ENCODE results near the gene GTF3C5.
"Not testable (repeated sequence)": the region's sequence is repeated elsewhere in the genome, so short reads cannot be mapped to it uniquely, and the experiment has no call there.

GTF3C5 gene

GRCh38 chr9:132995121-132995420 lies 35.7 kb upstream of the GTF3C5 start:
- no peak for ATAC-seq
- no peak for TF ChIP-seq ZFP3 (CRISPR knock-in tag; IDR thresholded peaks at IDR 0.05)
- no peak for TF ChIP-seq POU6F1 (CRISPR knock-in tag; IDR thresholded peaks at IDR 0.05; ENCODE audit: borderline replicate concordance, low read depth)
- no peak for TF ChIP-seq OSR1 (CRISPR knock-in tag; IDR thresholded peaks at IDR 0.05)
- TF ChIP-seq TSHZ2 (CRISPR knock-in tag; IDR thresholded peaks at IDR 0.05): no peak
- TF ChIP-seq ISL1 (CRISPR knock-in tag; IDR thresholded peaks at IDR 0.05): no peak
- no peak for TF ChIP-seq ESRRG (CRISPR knock-in tag; IDR thresholded peaks at IDR 0.05)
- no peak for TF ChIP-seq ZNF565 (CRISPR knock-in tag; conservative IDR thresholded peaks at IDR 0.05; ENCODE audit: low read depth)
- no peak for TF ChIP-seq BACH2 (CRISPR knock-in tag; IDR thresholded peaks at IDR 0.05; ENCODE audit: borderline replicate concordance)
- TF ChIP-seq ZFP30 (CRISPR knock-in tag; IDR thresholded peaks at IDR 0.05): no peak

GRCh38 chr9:132995879-132996278 lies 34.9 kb upstream of the GTF3C5 start:
- no peak for TF ChIP-seq ZFP3 (CRISPR knock-in tag; IDR thresholded peaks at IDR 0.05)
- ATAC-seq: no peak

- no peak for ATAC-seq
- TF ChIP-seq GLIS3 (CRISPR knock-in tag; IDR thresholded peaks at IDR 0.05) (no peak), PPARA (CRISPR knock-in tag; IDR thresholded peaks at IDR 0.05; ENCODE audit: borderline replicate concordance) (no peak), OSR1 (CRISPR knock-in tag; IDR thresholded peaks at IDR 0.05) (no peak)
Measured at GRCh38 chr9:132996526-132996925, 34.3 kb upstream of the GTF3C5 start.

GRCh38 chr9:132997591-132997990 lies 33.2 kb upstream of the GTF3C5 start:
- ATAC-seq: no peak
- no peak for TF ChIP-seq RARB (CRISPR knock-in tag; IDR thresholded peaks at IDR 0.05)
- no peak for TF ChIP-seq GLIS3 (CRISPR knock-in tag; IDR thresholded peaks at IDR 0.05)
- TF ChIP-seq CSRNP3 (CRISPR knock-in tag; IDR thresholded peaks at IDR 0.05): no peak
- no peak for TF ChIP-seq TSHZ2 (CRISPR knock-in tag; IDR thresholded peaks at IDR 0.05)
- TF ChIP-seq OSR1 (CRISPR knock-in tag; IDR thresholded peaks at IDR 0.05): no peak
- no peak for TF ChIP-seq ESRRG (CRISPR knock-in tag; IDR thresholded peaks at IDR 0.05)
- TF ChIP-seq PPARA (CRISPR knock-in tag; IDR thresholded peaks at IDR 0.05; ENCODE audit: borderline replicate concordance): no peak

GRCh38 chr9:132998221-132998620 lies 32.6 kb upstream of the GTF3C5 start:
- not testable (repeated sequence) for ATAC-seq

- no peak for TF ChIP-seq CSDC2 (CRISPR knock-in tag; IDR thresholded peaks at IDR 0.05)
- TF ChIP-seq TSHZ2 (CRISPR knock-in tag; IDR thresholded peaks at IDR 0.05): no peak
- no peak for TF ChIP-seq ESRRG (CRISPR knock-in tag; IDR thresholded peaks at IDR 0.05)
- no peak for ATAC-seq
Measured at GRCh38 chr9:132998831-132999635, 31.8 kb upstream of the GTF3C5 start.

Measured in SK-N-SH treated with all-trans-retinoic acid at 6 μM for 48 hours (cell line).